HG02763 (cell line): ENCODE results near the gene RNPEPL1.
"Not testable (repeated sequence)": the region's sequence is repeated elsewhere in the genome, so short reads cannot be mapped to it uniquely, and the experiment has no call there.

ENCODE experiments used
- ATAC-seq: cut with Tn5 transposase; IDR thresholded peaks from one replicate; pipeline ENCODE4 v1.9.1; 2021; ENCODE audit warnings: mild to moderate bottlenecking, moderate library complexity; ENCODE audit not compliant: unreplicated experiment

Gene RNPEPL1

GRCh38 chr2:240601831-240602160 is 33.5 kb downstream of the RNPEPL1 start:
- ATAC-seq: no peak

GRCh38 chr2:240602266-240603050 is 34.2 kb downstream of the RNPEPL1 start:
- ATAC-seq: no peak

GRCh38 chr2:240603081-240603835 is 35.0 kb downstream of the RNPEPL1 start:
- no peak for ATAC-seq

- ATAC-seq: no peak
These were observed 35.6 kb downstream of the RNPEPL1 start for GRCh38 chr2:240603846-240604245.

GRCh38 chr2:240604291-240604938 is 36.1 kb downstream of the RNPEPL1 start:
- ATAC-seq: no peak

GRCh38 chr2:240604939-240605716 is 36.8 kb downstream of the RNPEPL1 start:
- no peak for ATAC-seq

- no peak for ATAC-seq
These were observed 37.8 kb downstream of the RNPEPL1 start for GRCh38 chr2:240605867-240606743.

GRCh38 chr2:240611601-240612210 is 43.4 kb downstream of the RNPEPL1 start:
- no peak for ATAC-seq

- ATAC-seq: no peak
These were observed 45.5 kb downstream of the RNPEPL1 start for GRCh38 chr2:240613781-240614180.

GRCh38 chr2:240614391-240614790 is 46.1 kb downstream of the RNPEPL1 start:
- ATAC-seq: no peak

GRCh38 chr2:240615396-240615795 is 47.1 kb downstream of the RNPEPL1 start:
- ATAC-seq: no peak

GRCh38 chr2:240615820-240616547 is 47.7 kb downstream of the RNPEPL1 start:
- ATAC-seq: no peak

- not testable (repeated sequence) for ATAC-seq
These were observed 48.8 kb downstream of the RNPEPL1 start for GRCh38 chr2:240616860-240617666.

GRCh38 chr2:240618776-240619175 is 50.5 kb downstream of the RNPEPL1 start:
- ATAC-seq: no peak

GRCh38 chr2:240619506-240620148 is 51.3 kb downstream of the RNPEPL1 start:
- ATAC-seq: no peak

- no peak for ATAC-seq
These were observed 52.0 kb downstream of the RNPEPL1 start for GRCh38 chr2:240620149-240620731.

GRCh38 chr2:240620859-240621258 is 52.6 kb downstream of the RNPEPL1 start:
- no peak for ATAC-seq
